Stimulated activated naive CD4-positive, alpha-beta T cell treated with Interleukin-2 at 50 U/mL for 16 hours (primary cell): Measurements from ENCODE around the gene TRAPPC8.
A peak's percentile ranks its signal among the peaks of the same experiment; 100 is the strongest.
"Not testable (repeated sequence)": the region's sequence is repeated elsewhere in the genome, so short reads cannot be mapped to it uniquely, and the experiment has no call there.

Source experiments
- DNase-seq: peaks from one replicate; lab custom pipeline; 2025; lab: John Stamatoyannopoulos, UW

The TRAPPC8 gene

GRCh38 chr18:31942291-31942998 lies 483 bp downstream of the TRAPPC8 start:
- peak; percentile 23 for DNase-seq

GRCh38 chr18:31941010-31941809 lies 1.7 kb downstream of the TRAPPC8 start:
- no peak for DNase-seq

- not testable (repeated sequence) for DNase-seq
These were observed 8.2 kb downstream of the TRAPPC8 start for GRCh38 chr18:31934773-31935172.

GRCh38 chr18:31931886-31932240 lies 11.1 kb downstream of the TRAPPC8 start:
- no peak for DNase-seq

GRCh38 chr18:31931163-31931885 lies 11.6 kb downstream of the TRAPPC8 start:
- DNase-seq, result no peak

- DNase-seq, result no peak
These were observed 13.7 kb downstream of the TRAPPC8 start for GRCh38 chr18:31929273-31929672.

- DNase-seq, result not testable (repeated sequence)
These were observed 15.9 kb downstream of the TRAPPC8 start for GRCh38 chr18:31926988-31927387.

GRCh38 chr18:31920277-31920676 lies 22.7 kb downstream of the TRAPPC8 start:
- no peak for DNase-seq

- DNase-seq, result not testable (repeated sequence)
These were observed 23.6 kb downstream of the TRAPPC8 start for GRCh38 chr18:31919366-31919765.

GRCh38 chr18:31918733-31919132 lies 24.2 kb downstream of the TRAPPC8 start:
- DNase-seq, result no peak

- no peak for DNase-seq
These were observed 41.9 kb downstream of the TRAPPC8 start for GRCh38 chr18:31901063-31901462.

GRCh38 chr18:31899771-31900170 lies 43.2 kb downstream of the TRAPPC8 start:
- DNase-seq, result not testable (repeated sequence)

GRCh38 chr18:31892936-31893335 lies 50.0 kb downstream of the TRAPPC8 start:
- DNase-seq, result no peak

GRCh38 chr18:31891566-31891965 lies 51.4 kb downstream of the TRAPPC8 start:
- DNase-seq, result no peak

- no peak for DNase-seq
These were observed 58.9 kb downstream of the TRAPPC8 start for GRCh38 chr18:31884020-31884419.

GRCh38 chr18:31880186-31880898 lies 62.6 kb downstream of the TRAPPC8 start:
- DNase-seq, result no peak

GRCh38 chr18:31878358-31878757 lies 64.6 kb downstream of the TRAPPC8 start:
- DNase-seq, result no peak

- no peak for DNase-seq
These were observed 65.0 kb downstream of the TRAPPC8 start for GRCh38 chr18:31877900-31878299.

- no peak for DNase-seq
These were observed 66.2 kb downstream of the TRAPPC8 start for GRCh38 chr18:31876707-31877106.

GRCh38 chr18:31875301-31875700 lies 67.6 kb downstream of the TRAPPC8 start:
- no peak for DNase-seq

GRCh38 chr18:31863103-31863502 lies 79.8 kb downstream of the TRAPPC8 start:
- DNase-seq, result no peak

- DNase-seq, result no peak
These were observed 82.4 kb downstream of the TRAPPC8 start for GRCh38 chr18:31860488-31860887.
